ENCODE results near the gene SULF2.

SULF2 gene

DNA sequence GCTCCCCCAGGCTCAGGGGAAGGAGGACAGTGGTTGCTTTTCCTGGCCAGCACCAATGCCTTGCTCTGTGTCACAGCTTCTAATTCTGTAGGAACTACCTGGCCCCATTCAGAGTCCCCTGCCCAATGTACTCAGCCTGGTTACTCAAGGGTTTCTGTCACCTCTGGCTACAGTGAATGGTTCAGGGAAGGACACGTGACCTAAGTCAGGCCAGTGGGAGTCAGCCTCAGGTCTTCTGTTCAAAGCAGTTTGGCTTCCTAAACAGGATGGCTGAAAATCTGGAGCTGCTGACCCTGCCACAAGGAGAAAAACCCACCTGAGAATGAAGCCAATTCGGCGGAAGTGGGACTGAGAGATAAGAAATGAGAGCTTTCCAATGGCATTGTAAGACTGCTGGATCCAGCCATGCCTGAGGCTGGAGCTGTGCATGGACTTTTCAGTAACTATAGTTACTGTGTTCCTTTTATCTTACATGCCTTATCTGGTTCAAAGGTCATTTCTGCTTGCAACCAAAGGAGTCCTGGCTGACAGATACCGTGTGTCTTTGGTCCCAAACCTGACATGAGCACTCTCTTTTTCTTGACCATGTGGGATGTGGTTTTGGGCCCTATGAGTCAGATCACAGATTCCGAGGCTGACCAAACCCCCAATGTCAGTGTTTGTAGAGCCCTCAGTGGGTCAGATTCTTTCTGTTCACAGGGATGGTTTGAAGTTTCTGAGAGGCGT is 104.3 kb downstream of the SULF2 start:
- H3K36me3 ChIP-seq (ENCODE audit: insufficient read depth, low read length): no peaks in the 10 kb centered on the region
- H3K79me2 ChIP-seq (ENCODE audit: control insufficient read depth, insufficient read depth, low read length, unreplicated experiment): no peaks in the 10 kb centered on the region
- H3K4me3 ChIP-seq (ENCODE audit: low read depth, low read length): no peak overlapping the region
- no peak overlapping the region for H2AFZ ChIP-seq (ENCODE audit: low read length, unreplicated experiment)
- H3K4me1 ChIP-seq (ENCODE audit: control insufficient read depth, insufficient read depth, low read length, unreplicated experiment): no peaks in the 10 kb centered on the region
- no peak overlapping the region for H3K27ac ChIP-seq (ENCODE audit: low read depth, low read length)
- H3K27me3 ChIP-seq (ENCODE audit: insufficient read depth, low read length): no peaks in the 10 kb centered on the region

DNA sequence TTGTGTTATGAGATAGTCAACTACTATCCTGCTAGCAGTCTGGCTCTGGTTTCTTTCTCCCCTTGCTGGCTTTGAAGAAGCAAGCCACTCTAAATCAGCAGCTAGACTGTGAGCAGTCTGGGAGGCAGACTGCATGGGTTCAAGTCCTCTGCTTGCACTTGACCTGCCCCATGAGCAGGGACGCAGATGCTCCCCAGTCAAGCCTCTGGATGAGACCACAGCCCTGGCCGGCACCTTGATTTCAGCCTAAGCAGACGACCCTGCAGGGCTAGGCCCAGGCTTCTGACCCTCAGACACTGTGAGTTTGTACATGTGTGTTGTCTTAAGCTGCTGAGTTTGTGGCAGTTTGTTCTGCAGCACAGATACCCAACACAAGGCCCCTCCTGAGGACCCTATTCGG is 105.8 kb downstream of the SULF2 start:
- H3K27me3 ChIP-seq (ENCODE audit: insufficient read depth, low read length): no peaks in the 10 kb centered on the region
- no peaks in the 10 kb centered on the region for H3K79me2 ChIP-seq (ENCODE audit: control insufficient read depth, insufficient read depth, low read length, unreplicated experiment)
- no peak overlapping the region for H3K27ac ChIP-seq (ENCODE audit: low read depth, low read length)
- H2AFZ ChIP-seq (ENCODE audit: low read length, unreplicated experiment): no peak overlapping the region
- H3K4me3 ChIP-seq (ENCODE audit: low read depth, low read length): no peak overlapping the region
- H3K36me3 ChIP-seq (ENCODE audit: insufficient read depth, low read length): no peaks in the 10 kb centered on the region
- no peaks in the 10 kb centered on the region for H3K4me1 ChIP-seq (ENCODE audit: control insufficient read depth, insufficient read depth, low read length, unreplicated experiment)

DNA sequence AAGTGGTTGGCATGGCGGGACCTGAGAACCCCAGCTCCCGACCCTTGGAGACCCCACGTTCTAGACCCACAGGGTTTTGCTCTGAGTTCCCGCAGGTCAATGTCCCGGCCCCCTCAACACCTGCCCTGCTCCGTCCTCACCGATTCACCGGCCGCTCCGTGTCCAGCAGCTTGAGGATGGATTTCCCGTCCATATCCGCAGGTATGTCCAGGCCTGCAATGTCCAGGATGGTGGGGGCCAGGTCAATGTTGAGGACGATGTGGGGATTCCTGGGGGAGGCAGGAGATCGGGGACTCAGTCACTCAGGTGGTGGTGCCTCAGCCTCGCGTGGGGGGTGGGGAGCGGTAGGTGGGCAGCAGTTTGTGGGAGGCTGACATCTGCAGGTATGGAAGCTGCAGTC is 106.7 kb downstream of the SULF2 start:
- Histone ChIP-seq H2AFZ (ENCODE audit: low read length, unreplicated experiment) (no peak overlapping the region), H3K4me3 (ENCODE audit: low read depth, low read length) (no peak overlapping the region), H3K79me2 (ENCODE audit: control insufficient read depth, insufficient read depth, low read length, unreplicated experiment) (no peaks in the 10 kb centered on the region), H3K27me3 (ENCODE audit: insufficient read depth, low read length) (no peaks in the 10 kb centered on the region), H3K27ac (ENCODE audit: low read depth, low read length) (no peak overlapping the region), H3K36me3 (ENCODE audit: insufficient read depth, low read length) (no peaks in the 10 kb centered on the region), H3K4me1 (ENCODE audit: control insufficient read depth, insufficient read depth, low read length, unreplicated experiment) (no peaks in the 10 kb centered on the region)

DNA sequence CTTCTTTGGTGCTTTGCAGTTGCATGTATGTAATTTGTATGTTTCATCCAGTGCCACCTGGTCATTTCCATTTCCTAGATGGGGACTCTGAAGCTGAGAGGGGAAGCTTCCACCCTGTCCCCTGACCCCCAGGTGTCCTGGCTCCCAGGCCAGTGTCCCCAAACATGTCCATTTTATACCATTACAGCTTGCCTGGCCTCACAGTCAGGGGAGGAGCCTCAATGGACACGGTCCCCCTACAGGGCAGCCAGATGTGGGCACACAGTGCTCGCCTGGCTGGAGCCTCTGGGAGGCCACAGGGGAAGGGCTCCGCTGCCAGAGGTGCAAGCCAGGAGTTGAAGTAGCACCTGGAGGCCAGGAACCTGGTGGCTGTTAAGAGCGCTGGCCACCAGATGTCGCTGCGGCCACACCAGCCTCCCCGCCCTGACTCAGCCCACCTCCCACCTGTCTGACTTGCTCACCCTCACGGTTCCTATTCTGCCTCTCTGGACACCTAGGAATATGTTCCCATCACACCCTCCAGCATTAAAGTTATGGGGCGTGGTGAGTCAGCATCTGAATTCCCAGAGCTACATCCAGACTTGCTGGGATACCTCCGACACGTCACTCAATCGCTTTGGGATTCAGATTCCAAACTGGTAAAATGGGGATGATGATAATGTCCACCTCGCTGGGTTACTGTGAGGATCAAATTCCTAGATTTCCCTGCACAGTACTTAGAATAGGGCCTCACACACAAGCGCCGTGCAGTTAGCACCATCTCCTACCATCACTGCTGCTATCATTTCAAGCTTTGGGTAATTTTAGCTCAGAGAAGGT is 107.4 kb downstream of the SULF2 start:
- H3K27me3 ChIP-seq (ENCODE audit: insufficient read depth, low read length): no peaks in the 10 kb centered on the region
- H3K4me1 ChIP-seq (ENCODE audit: control insufficient read depth, insufficient read depth, low read length, unreplicated experiment): no peaks in the 10 kb centered on the region
- H3K79me2 ChIP-seq (ENCODE audit: control insufficient read depth, insufficient read depth, low read length, unreplicated experiment): no peaks in the 10 kb centered on the region
- H3K4me3 ChIP-seq (ENCODE audit: low read depth, low read length): no peak overlapping the region
- H2AFZ ChIP-seq (ENCODE audit: low read length, unreplicated experiment): no peak overlapping the region
- no peaks in the 10 kb centered on the region for H3K36me3 ChIP-seq (ENCODE audit: insufficient read depth, low read length)
- no peak overlapping the region for H3K27ac ChIP-seq (ENCODE audit: low read depth, low read length)

DNA sequence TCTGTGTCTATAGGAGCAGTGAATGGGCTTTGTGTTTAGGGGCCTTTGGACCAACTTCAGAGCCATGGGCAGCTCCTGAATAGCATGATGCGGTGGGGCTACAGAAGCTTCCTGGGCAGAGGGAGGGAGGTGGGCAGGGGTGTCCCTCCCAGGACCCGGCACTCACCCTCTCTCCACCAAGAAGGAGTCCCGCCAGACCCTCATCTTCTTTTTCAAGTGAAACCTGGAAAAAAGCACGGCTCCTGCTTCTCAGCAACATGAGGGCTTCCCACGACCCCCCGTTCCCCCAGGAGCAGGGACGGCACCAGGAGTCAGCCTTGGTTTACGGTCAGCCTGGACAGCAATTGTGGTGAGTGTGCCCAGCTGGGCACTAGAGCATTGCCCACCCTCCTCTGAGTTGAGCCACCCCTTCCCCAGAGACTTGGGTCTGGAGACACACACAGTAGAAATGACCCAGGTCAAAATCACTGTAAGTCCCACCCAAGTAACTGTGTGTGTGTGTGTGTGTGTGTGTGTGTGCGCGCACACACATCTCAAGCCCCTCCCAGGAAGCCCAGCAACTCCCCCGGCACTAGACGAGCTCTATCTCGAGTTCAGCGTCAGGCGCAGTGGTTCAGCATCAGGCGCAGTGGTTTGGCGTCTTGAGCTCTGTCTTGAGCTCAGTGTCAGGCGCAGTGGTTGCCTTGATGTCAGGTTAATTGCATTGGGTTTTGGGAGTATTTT is 108.2 kb downstream of the SULF2 start:
- H3K4me1 ChIP-seq (ENCODE audit: control insufficient read depth, insufficient read depth, low read length, unreplicated experiment): no peaks in the 10 kb centered on the region
- H3K79me2 ChIP-seq (ENCODE audit: control insufficient read depth, insufficient read depth, low read length, unreplicated experiment): no peaks in the 10 kb centered on the region
- H3K4me3 ChIP-seq (ENCODE audit: low read depth, low read length): no peak overlapping the region
- H3K27me3 ChIP-seq (ENCODE audit: insufficient read depth, low read length): no peaks in the 10 kb centered on the region
- no peak overlapping the region for H3K27ac ChIP-seq (ENCODE audit: low read depth, low read length)
- H2AFZ ChIP-seq (ENCODE audit: low read length, unreplicated experiment): no peak overlapping the region
- no peaks in the 10 kb centered on the region for H3K36me3 ChIP-seq (ENCODE audit: insufficient read depth, low read length)

DNA sequence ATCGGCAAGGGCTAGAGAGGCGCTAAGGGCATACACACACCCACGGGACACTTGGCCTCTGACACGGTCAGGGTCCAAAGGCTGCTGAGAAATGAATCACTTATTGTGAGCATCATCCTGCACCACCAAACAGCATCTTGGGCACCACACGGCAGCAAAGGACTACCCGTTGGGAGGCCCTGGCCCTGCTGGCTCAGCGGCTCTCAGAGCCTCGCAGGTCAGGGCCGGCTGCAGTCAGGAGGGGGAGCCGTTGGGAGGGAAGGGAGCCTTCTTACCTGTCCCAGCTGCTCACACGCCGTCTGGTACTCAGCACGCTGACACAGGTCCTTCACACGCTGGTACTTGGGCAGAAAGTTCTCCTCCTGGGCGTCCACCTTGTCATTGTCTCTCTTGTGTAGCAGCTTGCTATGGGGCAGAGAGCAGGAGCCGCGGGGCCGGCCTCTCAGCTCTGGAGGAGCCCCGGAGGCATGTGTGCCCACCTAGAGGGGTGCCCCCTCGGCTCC is 109.0 kb downstream of the SULF2 start:
- no peaks in the 10 kb centered on the region for H3K4me1 ChIP-seq (ENCODE audit: control insufficient read depth, insufficient read depth, low read length, unreplicated experiment)
- H3K79me2 ChIP-seq (ENCODE audit: control insufficient read depth, insufficient read depth, low read length, unreplicated experiment): no peaks in the 10 kb centered on the region
- H3K27me3 ChIP-seq (ENCODE audit: insufficient read depth, low read length): no peaks in the 10 kb centered on the region
- no peak overlapping the region for H2AFZ ChIP-seq (ENCODE audit: low read length, unreplicated experiment)
- no peaks in the 10 kb centered on the region for H3K36me3 ChIP-seq (ENCODE audit: insufficient read depth, low read length)
- no peak overlapping the region for H3K4me3 ChIP-seq (ENCODE audit: low read depth, low read length)
- no peak overlapping the region for H3K27ac ChIP-seq (ENCODE audit: low read depth, low read length)

DNA sequence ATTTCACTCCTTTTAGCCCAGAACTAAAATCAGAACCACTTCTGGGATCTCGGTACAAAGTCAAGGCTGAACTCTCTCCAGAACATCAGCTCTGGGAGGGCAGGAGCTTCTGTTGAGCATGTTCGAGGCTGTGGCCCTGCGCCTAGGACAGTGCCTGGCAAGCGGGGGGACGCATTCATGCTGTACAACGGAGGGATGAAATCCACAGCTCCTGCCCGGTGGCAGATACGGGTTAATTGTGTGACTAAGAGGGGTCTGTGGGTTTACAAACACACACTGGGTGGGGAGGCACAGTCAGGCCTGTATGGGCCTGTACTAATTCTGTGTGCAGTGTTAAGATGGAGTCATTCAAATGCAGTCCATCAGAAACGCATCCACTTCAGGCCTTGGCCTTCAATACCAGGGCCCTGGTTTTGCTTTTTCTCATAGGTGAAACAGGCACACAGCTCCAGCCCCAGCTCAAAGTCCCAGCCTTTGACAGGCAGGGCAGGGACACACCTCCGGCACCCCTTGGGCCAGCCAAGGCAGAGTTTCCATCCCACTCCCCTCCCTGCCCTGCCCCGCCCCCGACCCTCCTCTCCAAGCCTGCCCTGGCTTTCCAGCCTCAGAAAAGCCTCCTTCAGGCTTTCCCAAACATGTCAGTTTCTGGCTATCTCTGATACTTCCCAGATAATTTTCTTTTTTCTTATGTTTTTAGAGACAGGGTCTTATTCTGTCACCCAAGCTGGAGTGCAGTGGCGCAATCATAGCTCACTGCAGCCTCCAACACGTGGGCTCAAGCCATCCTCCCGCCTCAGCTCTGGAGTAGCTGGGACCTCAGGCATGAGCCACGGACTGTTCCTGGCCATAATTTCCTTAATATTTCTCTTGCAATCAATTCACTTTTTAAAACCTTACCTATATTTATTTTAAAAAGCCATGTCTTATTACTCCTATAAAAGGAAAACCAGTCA is 109.8 kb downstream of the SULF2 start:
- H2AFZ ChIP-seq (ENCODE audit: low read length, unreplicated experiment): no peak overlapping the region
- no peak overlapping the region for H3K4me3 ChIP-seq (ENCODE audit: low read depth, low read length)
- no peaks in the 10 kb centered on the region for H3K36me3 ChIP-seq (ENCODE audit: insufficient read depth, low read length)
- no peaks in the 10 kb centered on the region for H3K79me2 ChIP-seq (ENCODE audit: control insufficient read depth, insufficient read depth, low read length, unreplicated experiment)
- H3K4me1 ChIP-seq (ENCODE audit: control insufficient read depth, insufficient read depth, low read length, unreplicated experiment): no peaks in the 10 kb centered on the region
- H3K27ac ChIP-seq (ENCODE audit: low read depth, low read length): no peak overlapping the region
- H3K27me3 ChIP-seq (ENCODE audit: insufficient read depth, low read length): no peaks in the 10 kb centered on the region

DNA sequence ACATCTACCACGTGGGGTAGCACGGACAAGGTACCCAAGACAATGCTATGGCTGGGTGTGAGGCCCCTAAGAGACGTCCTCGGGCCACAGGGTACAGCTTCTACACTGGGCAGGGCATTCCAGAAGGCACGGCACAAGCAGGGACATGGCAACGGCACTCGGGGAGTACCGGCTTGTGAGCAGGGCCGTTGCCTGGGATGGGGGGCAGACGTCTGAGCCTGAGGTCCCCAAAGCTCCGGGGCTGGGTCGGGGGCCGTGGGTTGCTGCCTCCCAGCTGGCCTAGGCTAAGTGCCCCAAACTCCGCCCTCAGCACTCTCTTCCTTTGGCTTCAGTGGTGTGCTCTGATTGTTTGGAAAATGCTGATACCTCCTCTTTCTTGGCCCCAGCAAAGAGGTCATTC is 110.6 kb downstream of the SULF2 start:
- H2AFZ ChIP-seq (ENCODE audit: low read length, unreplicated experiment): no peak overlapping the region
- H3K27ac ChIP-seq (ENCODE audit: low read depth, low read length): no peak overlapping the region
- no peak overlapping the region for H3K4me3 ChIP-seq (ENCODE audit: low read depth, low read length)
- H3K4me1 ChIP-seq (ENCODE audit: control insufficient read depth, insufficient read depth, low read length, unreplicated experiment): no peaks in the 10 kb centered on the region
- no peaks in the 10 kb centered on the region for H3K27me3 ChIP-seq (ENCODE audit: insufficient read depth, low read length)
- H3K79me2 ChIP-seq (ENCODE audit: control insufficient read depth, insufficient read depth, low read length, unreplicated experiment): no peaks in the 10 kb centered on the region
- no peaks in the 10 kb centered on the region for H3K36me3 ChIP-seq (ENCODE audit: insufficient read depth, low read length)

DNA sequence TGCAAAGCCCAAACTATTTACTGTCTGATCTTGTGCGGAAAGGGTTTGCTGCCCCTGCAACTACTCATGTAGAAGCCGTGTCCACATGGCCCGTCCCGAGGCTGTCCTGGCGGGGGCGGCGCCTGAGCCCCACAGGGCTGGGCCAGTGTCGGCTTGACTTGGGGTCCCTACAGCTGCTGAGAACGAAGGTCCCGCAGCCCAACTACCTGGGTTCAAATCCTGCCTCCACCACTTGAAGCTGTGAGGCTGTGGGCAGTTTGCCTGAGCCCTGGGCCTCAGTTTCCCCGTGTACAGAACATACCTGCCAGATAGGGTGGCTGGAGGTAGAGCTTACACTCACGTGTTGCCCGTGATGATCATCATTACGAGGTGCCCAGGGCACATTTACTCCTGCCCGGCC is 111.1 kb downstream of the SULF2 start:
- H3K36me3 ChIP-seq (ENCODE audit: insufficient read depth, low read length): no peaks in the 10 kb centered on the region
- H3K27ac ChIP-seq (ENCODE audit: low read depth, low read length): no peak overlapping the region
- H3K4me1 ChIP-seq (ENCODE audit: control insufficient read depth, insufficient read depth, low read length, unreplicated experiment): no peaks in the 10 kb centered on the region
- H3K79me2 ChIP-seq (ENCODE audit: control insufficient read depth, insufficient read depth, low read length, unreplicated experiment): no peaks in the 10 kb centered on the region
- H2AFZ ChIP-seq (ENCODE audit: low read length, unreplicated experiment): no peak overlapping the region
- H3K27me3 ChIP-seq (ENCODE audit: insufficient read depth, low read length): no peaks in the 10 kb centered on the region
- H3K4me3 ChIP-seq (ENCODE audit: low read depth, low read length): no peak overlapping the region

DNA sequence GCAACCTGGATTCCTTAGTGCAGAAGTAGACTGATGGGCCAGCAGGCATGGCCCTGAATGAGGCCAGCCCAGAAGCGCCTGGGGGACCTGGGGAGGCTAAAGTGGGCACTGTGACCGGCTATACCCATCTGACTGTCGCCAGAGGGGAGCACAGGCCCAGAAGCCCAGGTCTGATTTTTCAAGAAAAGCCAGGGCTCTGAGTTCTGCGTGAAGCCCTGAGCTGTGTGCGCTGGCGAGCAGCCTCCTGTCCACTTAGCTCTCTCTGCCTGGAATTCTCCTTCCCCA is 111.7 kb downstream of the SULF2 start:
- no peaks in the 10 kb centered on the region for H3K27me3 ChIP-seq (ENCODE audit: insufficient read depth, low read length)
- H3K79me2 ChIP-seq (ENCODE audit: control insufficient read depth, insufficient read depth, low read length, unreplicated experiment): no peaks in the 10 kb centered on the region
- H2AFZ ChIP-seq (ENCODE audit: low read length, unreplicated experiment): no peak overlapping the region
- H3K4me1 ChIP-seq (ENCODE audit: control insufficient read depth, insufficient read depth, low read length, unreplicated experiment): no peaks in the 10 kb centered on the region
- H3K4me3 ChIP-seq (ENCODE audit: low read depth, low read length): no peak overlapping the region
- H3K36me3 ChIP-seq (ENCODE audit: insufficient read depth, low read length): no peaks in the 10 kb centered on the region
- no peak overlapping the region for H3K27ac ChIP-seq (ENCODE audit: low read depth, low read length)

Data from ACC112 (cell line).